NCI-H1930 (cell line): ENCODE results near the gene CLEC1A.

Source experiments
- DNase-seq, 2 experiments: peaks; one replicate each; lab custom pipeline; 2025; lab: John Stamatoyannopoulos, UW

CLEC1A gene

GRCh38 chr12:10101042-10101579, 2.3 kb upstream of the CLEC1A start:
- no peak for DNase-seq

- no peak for DNase-seq
Measured at GRCh38 chr12:10097521-10097920, 1.3 kb downstream of the CLEC1A start.

- no peak for DNase-seq
Measured at GRCh38 chr12:10095971-10096370, 2.8 kb downstream of the CLEC1A start.

GRCh38 chr12:10094646-10095395, 4.0 kb downstream of the CLEC1A start:
- DNase-seq = no peak

GRCh38 chr12:10088955-10089900, 9.6 kb downstream of the CLEC1A start:
- no peak for DNase-seq

- DNase-seq = no peak
Measured at GRCh38 chr12:10088031-10088430, 10.8 kb downstream of the CLEC1A start.

GRCh38 chr12:10086387-10086786, 12.4 kb downstream of the CLEC1A start:
- DNase-seq = no peak

- no peak for DNase-seq
Measured at GRCh38 chr12:10084733-10085132, 14.1 kb downstream of the CLEC1A start.

- DNase-seq = no peak
Measured at GRCh38 chr12:10082117-10082874, 16.5 kb downstream of the CLEC1A start.

GRCh38 chr12:10075451-10075850, 23.3 kb downstream of the CLEC1A start:
- no peak for DNase-seq

GRCh38 chr12:10073261-10073660, 25.5 kb downstream of the CLEC1A start:
- DNase-seq = no peak

- no peak for DNase-seq
Measured at GRCh38 chr12:10072131-10072530, 26.7 kb downstream of the CLEC1A start.

GRCh38 chr12:10070380-10070779, 28.4 kb downstream of the CLEC1A start:
- DNase-seq = no peak

- DNase-seq = no peak
Measured at GRCh38 chr12:10069976-10070375, 28.8 kb downstream of the CLEC1A start.

- no peak for DNase-seq
Measured at GRCh38 chr12:10069099-10069498, 29.7 kb downstream of the CLEC1A start.

- DNase-seq = no peak
Measured at GRCh38 chr12:10068644-10069043, 30.1 kb downstream of the CLEC1A start.

GRCh38 chr12:10067942-10068341, 30.8 kb downstream of the CLEC1A start:
- DNase-seq = no peak

GRCh38 chr12:10067264-10067663, 31.5 kb downstream of the CLEC1A start:
- no peak for DNase-seq

GRCh38 chr12:10065241-10065640, 33.5 kb downstream of the CLEC1A start:
- no peak for DNase-seq

GRCh38 chr12:10058387-10058786, 40.4 kb downstream of the CLEC1A start:
- no peak for DNase-seq

- no peak for DNase-seq
Measured at GRCh38 chr12:10052193-10052913, 46.4 kb downstream of the CLEC1A start.
